ENCODE data around the gene SORCS2. TPM values are rescaled to one million over a fixed set of nuclear protein-coding genes. Genes with fewer than 3 reads are reported as not detected.

Gene SORCS2
- total and polyA plus RNA-seq, 4 donors: 2.2 to 7.7 (median 2.5) TPM

DNA sequence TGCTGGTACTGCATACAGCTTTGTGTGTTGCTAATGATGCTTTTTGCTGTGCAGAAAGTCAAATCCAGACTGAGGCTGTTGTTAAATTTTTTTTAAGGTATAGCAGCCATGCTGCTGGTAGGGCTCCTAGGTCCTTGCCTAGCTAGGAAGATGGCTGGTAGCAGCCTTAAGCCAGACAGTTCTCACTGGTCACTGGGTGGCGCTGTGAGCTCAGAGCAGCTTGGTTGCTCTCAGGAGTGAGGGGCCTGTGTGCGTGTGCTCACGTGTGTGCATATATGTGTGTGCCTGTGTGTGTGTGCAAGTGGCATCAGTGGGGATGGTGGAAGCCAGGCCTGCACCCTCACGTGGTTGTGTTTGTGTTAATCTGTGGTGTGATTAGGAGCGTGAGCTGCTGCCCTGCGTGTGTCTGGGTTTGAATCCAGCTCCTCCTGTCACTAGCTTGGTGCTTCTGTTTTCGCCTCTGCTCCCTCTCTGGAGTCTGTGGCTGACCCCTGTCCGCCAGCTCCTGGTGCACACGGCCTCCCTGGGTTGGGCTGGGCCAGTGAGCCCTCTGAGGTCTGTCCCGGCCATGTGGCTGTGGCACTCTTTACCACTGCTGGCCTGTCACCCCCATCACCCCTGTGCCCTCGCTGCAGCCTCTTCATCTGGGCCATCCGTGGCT is 46.1 kb downstream of the SORCS2 start:
- H3K9me3 ChIP-seq (ENCODE audit: control insufficient read depth in 4 of 4, insufficient read depth in 3 of 4, low read length in 3 of 4): peaks cover 0 to 8% (median 0%) of the 10 kb centered on the region in 4 donors
- H3K4me3 ChIP-seq: no peak overlapping the region
- no peak overlapping the region for H3K27ac ChIP-seq (ENCODE audit: low read depth in 1 of 2, low read length in 1 of 2)
- H3K36me3 ChIP-seq (ENCODE audit: control insufficient read depth in 4 of 4, insufficient read depth in 4 of 4, low read length in 4 of 4): no peaks in the 10 kb centered on the region
- peaks cover 0 to 15% (median 6%) of the 10 kb centered on the region in 5 donors for H3K4me1 ChIP-seq (ENCODE audit: control insufficient read depth in 5 of 5, insufficient read depth in 5 of 5, low read length in 5 of 5)
- TF ChIP-seq, protein P1, sequence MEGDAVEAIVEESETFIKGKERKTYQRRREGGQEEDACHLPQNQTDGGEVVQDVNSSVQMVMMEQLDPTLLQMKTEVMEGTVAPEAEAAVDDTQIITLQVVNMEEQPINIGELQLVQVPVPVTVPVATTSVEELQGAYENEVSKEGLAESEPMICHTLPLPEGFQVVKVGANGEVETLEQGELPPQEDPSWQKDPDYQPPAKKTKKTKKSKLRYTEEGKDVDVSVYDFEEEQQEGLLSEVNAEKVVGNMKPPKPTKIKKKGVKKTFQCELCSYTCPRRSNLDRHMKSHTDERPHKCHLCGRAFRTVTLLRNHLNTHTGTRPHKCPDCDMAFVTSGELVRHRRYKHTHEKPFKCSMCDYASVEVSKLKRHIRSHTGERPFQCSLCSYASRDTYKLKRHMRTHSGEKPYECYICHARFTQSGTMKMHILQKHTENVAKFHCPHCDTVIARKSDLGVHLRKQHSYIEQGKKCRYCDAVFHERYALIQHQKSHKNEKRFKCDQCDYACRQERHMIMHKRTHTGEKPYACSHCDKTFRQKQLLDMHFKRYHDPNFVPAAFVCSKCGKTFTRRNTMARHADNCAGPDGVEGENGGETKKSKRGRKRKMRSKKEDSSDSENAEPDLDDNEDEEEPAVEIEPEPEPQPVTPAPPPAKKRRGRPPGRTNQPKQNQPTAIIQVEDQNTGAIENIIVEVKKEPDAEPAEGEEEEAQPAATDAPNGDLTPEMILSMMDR (IDR thresholded peaks at IDR 0.05; ENCODE audit: control extremely low read depth, extremely low read depth): no peak
- WGBS, 2 donors: 87 to 94% methylated on average over 12 of the region's 12 CpGs
- H3K9ac ChIP-seq (ENCODE audit: insufficient read depth in 1 of 2, low read length in 2 of 2): no peak overlapping the region
- DNase-seq (no peak), ATAC-seq (ENCODE audit: insufficient read depth, low FRiP score) (no peak)
- no peaks in the 10 kb centered on the region for H3K27me3 ChIP-seq (ENCODE audit: control insufficient read depth in 3 of 3, insufficient read depth in 3 of 3, low read length in 2 of 3)

DNA sequence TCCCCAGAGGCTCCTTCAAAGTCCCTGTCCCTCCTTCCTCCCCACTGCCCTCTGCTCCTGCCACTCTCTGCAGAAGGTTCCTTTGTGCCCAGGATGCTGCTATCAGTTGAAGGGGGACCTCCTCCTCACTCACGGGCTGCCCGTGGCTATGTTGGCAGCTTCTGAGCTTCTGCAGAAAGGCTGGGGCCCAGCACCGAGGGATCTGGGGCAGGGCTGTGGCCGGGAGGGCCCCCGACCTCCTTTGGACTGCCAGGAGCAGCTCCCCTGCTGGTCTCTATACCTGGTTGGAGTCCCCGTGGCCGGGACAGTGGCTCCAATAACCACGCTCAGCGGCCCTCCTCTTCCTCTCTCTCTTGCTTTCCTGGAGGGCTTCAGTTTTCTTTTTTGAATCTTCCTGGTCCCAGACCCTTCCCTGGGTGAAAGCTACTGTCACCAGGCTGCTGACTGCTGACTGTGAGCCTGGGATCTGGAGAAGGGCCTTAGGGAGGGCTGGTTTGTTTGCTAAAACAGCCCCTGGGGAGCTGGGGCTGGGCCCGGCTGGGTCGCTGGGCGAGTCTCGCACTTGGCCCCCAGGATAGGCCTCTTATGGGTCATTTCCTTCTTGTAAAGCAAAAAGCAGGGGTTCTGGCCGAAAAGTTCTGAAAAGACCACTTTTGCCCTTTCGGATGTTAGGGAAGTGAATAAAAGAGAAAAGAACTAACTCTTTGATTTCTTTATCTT is 46.9 kb downstream of the SORCS2 start:
- H3K36me3 ChIP-seq (ENCODE audit: control insufficient read depth in 4 of 4, insufficient read depth in 4 of 4, low read length in 4 of 4): no peaks in the 10 kb centered on the region
- 70 to 83% methylated on average over 15 of the region's 15 CpGs for WGBS, 2 donors
- ATAC-seq (ENCODE audit: insufficient read depth, low FRiP score) (no peak), DNase-seq (no peak)
- H3K9ac ChIP-seq (ENCODE audit: insufficient read depth in 1 of 2, low read length in 2 of 2): no peak overlapping the region
- peaks cover 0 to 8% (median 0%) of the 10 kb centered on the region in 4 donors for H3K9me3 ChIP-seq (ENCODE audit: control insufficient read depth in 4 of 4, insufficient read depth in 3 of 4, low read length in 3 of 4)
- TF ChIP-seq, protein P1 (IDR thresholded peaks at IDR 0.05; ENCODE audit: control extremely low read depth, extremely low read depth): no peak
- no peaks in the 10 kb centered on the region for H3K27me3 ChIP-seq (ENCODE audit: control insufficient read depth in 3 of 3, insufficient read depth in 3 of 3, low read length in 2 of 3)
- no peak overlapping the region for H3K4me3 ChIP-seq
- no peak overlapping the region for H3K27ac ChIP-seq (ENCODE audit: low read depth in 1 of 2, low read length in 1 of 2)
- H3K4me1 ChIP-seq (ENCODE audit: control insufficient read depth in 5 of 5, insufficient read depth in 5 of 5, low read length in 5 of 5): peaks cover 0 to 22% (median 6%) of the 10 kb centered on the region in 5 donors

GRCh38 chr4:7239844-7240243 is 47.5 kb downstream of the SORCS2 start:
- TF ChIP-seq, protein P1 (IDR thresholded peaks at IDR 0.05; ENCODE audit: control extremely low read depth, extremely low read depth): no peak
- Histone ChIP-seq H3K27me3 (ENCODE audit: control insufficient read depth in 3 of 3, insufficient read depth in 3 of 3, low read length in 2 of 3) (no peaks in the 10 kb centered on the region), H3K36me3 (ENCODE audit: control insufficient read depth in 4 of 4, insufficient read depth in 4 of 4, low read length in 4 of 4) (no peaks in the 10 kb centered on the region), H3K9ac (ENCODE audit: insufficient read depth in 1 of 2, low read length in 2 of 2) (no peak overlapping the region), H3K4me3 (no peak overlapping the region), H3K4me1 (ENCODE audit: control insufficient read depth in 5 of 5, insufficient read depth in 5 of 5, low read length in 5 of 5) (peaks cover 0 to 22% (median 7%) of the 10 kb centered on the region in 5 donors), H3K27ac (ENCODE audit: low read depth in 1 of 2, low read length in 1 of 2) (no peak overlapping the region), H3K9me3 (ENCODE audit: control insufficient read depth in 4 of 4, insufficient read depth in 3 of 4, low read length in 3 of 4) (peaks cover 0 to 8% (median 0%) of the 10 kb centered on the region in 4 donors)
- WGBS, 2 donors: 69% methylated on average over 13 of the region's 13 CpGs
- ATAC-seq (ENCODE audit: insufficient read depth, low FRiP score) (no peak), DNase-seq (no peak)
